GM21390 (cell line): ENCODE data around the gene VSTM2A.
"Not testable (repeated sequence)": the region's sequence is repeated elsewhere in the genome, so short reads cannot be mapped to it uniquely, and the experiment has no call there.

ENCODE experiments used
- ATAC-seq: cut with Tn5 transposase; IDR thresholded peaks from one replicate; pipeline ENCODE4 v1.9.1; 2021; ENCODE audit not compliant: unreplicated experiment

The VSTM2A gene, protein sequence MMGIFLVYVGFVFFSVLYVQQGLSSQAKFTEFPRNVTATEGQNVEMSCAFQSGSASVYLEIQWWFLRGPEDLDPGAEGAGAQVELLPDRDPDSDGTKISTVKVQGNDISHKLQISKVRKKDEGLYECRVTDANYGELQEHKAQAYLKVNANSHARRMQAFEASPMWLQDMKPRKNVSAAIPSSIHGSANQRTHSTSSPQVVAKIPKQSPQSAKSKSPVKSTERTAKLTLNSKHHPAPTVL

DNA sequence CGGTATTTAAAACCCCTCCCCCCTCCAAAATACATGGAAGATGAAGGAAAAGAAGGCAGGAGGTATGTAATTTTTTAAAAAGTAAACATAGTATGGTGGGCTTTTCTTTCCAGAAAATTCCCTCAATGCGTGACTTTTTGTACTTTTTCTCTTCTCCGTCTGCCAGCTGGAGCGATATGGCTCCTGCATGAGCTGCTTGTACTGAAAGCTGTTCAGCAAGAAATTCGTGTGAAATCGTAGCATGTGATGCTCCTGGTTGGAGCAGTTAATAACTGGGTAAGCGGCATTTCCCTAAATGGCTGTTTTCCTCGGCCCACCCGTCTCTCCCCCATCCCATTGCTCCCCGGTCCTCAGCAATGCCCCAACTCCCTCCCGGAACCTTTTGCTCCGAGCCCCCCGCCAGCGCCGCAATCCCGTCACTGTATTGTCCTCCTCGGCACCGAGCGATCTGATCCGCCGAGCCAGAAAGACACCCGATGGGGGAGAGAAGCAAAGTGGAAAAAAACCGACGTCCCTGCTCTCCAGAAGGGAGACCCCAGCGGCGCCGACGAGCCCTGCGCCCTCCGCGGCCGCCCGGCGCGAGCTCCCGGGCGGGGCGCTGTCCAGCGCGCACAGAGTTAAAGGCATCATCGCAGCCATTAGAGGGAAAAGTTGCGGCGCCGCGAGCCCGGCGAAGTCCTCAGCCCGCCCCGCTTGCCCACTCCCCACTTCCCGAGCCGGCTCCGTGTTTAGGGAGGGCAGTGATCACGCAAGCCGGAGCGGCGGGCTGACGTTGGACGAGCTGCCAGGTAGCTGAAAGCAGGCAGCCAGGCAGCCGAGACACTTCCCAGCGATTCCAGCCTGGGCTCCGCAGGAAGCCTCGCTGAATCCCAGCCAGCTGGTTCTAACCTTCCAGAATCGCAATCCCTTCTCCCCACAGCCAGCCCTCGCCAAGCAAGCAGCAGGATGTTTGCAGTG is at the start of gene VSTM2A:
TSS of gene VSTM2A (plus strand) at position 707 of the 957 bp plus-strand sequence. CDS start 356 bp downstream, outside the sequence.
- ATAC-seq = no peak

DNA sequence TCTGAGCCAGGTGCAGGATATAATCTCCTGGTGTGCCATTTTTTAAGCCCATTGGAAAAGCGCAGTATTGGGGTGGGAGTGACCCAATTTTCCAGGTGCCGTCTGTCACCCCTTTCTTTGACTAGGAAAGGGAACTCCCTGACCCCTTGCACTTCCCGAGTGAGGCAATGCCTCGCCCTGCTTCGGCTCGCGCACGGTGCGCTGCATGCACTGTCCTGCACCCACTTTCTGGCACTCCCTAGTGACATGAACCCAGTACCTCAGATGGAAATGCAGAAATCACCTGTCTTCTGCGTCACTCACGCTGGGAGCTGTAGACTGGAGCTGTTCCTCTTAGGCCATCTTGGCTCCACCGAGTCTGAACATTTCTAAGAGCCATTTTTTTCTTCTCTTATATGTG is 37.6 kb upstream of the VSTM2A start:
- ATAC-seq = not testable (repeated sequence)

DNA sequence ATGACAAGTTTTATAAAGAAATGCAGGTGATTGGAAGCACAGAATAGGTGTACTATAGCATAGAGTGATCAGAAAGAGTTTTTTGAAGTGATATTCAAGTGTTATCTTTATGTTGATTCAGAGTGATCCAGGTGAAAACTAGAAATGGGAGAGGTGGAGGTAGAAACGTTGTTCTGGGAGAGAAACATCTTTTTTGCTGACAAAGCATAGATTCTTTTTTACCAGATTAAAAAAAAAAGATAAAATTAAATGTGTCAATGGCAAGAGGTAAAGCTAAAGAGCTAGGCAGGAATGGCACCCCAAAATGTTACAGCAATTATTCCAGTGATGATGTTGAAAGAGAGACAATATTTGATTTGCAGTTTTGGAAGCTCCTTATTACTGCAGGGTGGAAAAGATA is 12.6 kb upstream of the VSTM2A start:
- no peak for ATAC-seq

DNA sequence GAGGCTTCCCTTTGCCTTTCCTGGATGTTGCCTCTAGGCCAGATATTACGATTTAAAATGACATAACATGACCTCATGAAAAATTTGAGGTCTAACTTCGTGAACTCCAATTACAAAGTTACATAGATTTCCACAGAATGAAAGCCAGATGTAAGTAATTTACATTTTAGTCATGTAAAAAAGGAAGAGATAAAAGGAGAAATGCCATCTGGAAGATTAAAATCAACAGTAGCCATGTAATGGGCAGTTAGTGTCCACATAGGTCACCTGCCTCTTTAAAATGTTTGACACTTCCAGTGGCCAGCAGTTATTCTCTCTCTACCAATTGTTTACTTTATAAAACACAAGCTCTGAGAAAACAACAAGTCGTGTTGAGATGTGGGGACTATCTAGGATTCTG is 4.1 kb upstream of the VSTM2A start:
- no peak for ATAC-seq

DNA sequence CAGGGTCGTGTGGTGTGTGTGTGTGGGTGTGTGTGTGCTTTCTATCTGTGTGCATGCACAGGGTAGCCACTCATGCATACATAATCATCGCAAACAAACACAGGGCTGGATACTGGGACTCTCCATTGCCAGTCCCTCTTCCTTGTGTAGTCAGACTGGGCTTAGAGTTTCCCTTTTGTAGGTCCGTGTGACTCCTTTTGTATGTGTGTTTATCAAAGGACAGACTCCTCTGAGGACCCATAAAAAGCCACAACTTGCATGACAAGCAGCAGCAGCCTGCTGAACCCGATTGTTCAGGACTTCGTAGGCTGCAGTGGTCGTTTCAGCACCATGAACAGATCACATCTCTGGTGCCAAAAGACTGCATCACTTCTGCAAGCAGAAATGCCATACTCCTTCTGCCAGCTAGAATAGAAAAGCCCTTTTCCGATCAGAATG is 895 bp downstream of the VSTM2A start:
- no peak for ATAC-seq

DNA sequence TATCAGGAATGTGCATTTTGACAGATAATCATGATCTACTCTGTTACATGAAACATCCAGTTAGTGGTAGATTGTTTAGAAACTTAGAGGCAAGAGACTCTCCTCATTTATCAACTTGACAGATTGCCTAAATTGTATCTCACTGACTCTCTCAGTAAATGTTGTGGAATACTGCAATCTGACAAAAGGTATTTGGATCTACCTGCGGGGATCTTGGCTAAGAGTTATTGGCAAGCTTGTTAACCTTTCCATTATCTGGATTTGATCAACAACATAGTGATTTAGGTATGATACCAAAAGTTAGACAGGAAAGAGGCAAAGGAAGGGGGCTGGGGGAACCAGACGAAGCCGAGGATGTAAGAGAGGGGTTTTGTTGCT is 2.0 kb downstream of the VSTM2A start:
- ATAC-seq = no peak

DNA sequence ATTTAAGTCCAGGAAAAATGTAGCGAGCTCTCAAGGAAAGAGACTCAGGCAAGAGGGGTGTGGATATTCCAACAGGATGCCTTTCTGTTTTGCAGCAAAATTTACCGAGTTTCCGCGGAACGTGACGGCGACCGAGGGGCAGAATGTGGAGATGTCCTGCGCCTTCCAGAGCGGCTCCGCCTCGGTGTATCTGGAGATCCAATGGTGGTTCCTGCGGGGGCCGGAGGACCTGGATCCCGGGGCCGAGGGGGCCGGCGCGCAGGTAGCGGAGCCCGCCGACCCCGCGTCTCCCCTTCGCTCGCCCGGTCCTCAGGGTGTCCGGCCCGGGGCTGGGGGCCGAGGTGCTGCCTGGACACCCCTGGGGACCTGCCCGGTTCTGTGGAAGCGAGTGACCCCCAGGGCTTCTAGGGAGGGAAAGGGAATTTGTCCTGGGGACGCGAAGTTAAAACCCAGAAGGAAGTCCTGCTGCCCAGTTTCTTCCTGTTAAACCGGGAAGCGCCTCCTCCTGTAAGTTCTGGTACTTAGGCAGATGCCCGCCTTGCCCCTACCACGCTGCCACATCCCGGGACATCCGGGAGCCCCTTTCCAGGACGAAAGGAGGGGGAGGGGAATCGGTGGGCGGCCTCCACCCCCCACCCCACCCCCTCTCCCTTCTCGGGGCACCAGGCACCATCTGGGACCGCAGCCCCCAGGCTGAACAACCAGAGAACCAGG is 2.5 kb downstream of the VSTM2A start:
- ATAC-seq = no peak

DNA sequence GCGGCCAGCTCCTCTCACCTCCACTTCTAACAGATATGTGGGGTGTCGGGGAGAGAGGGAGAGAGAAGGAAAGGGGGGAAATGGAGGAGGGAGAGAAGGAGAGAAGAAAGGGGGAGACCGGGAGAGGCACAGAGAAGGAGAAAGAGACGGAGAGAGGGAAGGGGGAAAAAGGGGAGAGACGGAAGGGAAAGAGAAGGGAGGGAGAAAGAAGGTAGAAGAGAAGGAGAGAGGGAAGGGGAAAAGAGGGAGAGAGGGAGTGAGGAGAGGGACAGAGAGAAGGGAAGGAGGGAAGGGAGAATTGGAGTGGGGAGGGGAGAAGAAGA is 3.0 kb downstream of the VSTM2A start:
- no peak for ATAC-seq

DNA sequence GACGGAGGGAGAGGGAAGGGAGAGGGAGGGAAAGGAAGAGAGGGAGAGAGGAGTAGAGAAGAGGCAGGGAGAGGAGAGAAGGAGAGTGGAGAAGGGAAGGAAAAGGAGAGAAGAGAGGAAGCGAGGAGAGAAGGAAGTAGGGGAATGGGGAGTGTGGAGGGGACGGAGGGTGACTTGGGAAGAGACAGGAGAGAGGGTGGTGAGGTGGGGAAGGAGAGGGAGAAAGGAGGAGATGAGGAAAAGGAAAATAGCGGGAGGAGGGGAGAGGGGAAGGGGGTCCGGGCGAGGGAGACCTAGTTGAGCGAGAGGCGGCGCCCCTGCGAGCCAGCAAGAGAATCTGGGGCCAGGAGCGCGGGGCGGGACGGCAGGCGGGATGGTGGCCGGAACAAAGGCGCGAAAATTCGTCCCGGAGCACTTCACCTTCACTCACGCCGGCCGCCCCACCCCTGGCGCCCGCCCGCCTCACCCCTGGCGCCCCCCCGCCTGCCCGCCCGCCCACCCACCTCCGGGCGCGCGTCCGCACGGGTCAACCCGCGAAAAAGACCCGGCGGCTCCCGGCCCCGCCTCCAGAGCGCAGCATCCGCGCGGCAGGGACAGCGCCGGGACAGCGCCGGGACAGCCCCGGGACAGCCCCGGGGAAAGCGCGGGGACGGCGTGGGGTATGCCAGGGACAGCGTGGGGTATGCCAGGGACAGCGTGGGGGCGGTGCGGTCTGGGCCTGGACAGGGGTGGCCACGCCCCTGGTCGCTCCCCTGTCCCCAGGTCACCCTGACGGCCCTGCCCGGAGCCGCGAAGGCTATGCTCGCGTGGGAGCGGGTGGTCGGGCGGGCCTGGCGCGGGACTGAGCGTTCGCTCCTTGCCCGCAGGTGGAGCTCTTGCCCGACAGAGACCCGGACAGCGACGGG is 4.2 kb downstream of the VSTM2A start:
- ATAC-seq = no peak

DNA sequence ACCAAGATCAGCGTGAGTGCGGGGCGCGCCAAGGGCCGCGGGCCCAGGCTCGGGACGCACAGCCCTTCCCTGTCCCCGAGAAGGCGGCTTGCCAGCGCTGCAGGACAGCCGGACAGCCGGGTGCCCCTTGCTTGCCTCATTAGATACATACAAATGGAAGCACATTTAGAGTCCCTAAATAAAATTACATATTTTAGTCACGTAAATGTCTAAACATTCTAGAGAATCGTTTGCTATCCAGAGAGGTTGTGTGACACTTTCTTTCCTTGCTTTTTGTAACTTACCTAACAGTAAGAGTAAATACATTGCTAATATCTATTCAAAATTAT is 4.8 kb downstream of the VSTM2A start:
- no peak for ATAC-seq

DNA sequence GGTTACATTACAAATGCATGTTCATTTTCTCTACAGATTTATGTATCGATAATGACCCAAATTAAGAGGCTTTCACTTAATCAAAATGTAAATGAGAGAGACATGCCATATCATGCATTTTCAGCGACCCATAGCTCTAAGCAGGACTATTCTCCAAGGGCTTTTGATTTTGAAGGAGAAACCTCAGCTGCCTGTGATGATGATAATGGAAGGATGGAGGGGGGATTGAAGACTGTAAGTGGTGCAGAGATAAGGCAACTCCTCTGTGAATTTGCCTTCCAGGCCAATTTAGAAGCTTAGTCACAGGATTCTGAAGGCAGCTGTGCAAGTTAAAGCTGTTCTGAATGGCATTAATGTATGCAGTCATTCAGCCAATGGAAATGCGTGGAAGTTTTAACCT is 8.3 kb downstream of the VSTM2A start:
- no peak for ATAC-seq

DNA sequence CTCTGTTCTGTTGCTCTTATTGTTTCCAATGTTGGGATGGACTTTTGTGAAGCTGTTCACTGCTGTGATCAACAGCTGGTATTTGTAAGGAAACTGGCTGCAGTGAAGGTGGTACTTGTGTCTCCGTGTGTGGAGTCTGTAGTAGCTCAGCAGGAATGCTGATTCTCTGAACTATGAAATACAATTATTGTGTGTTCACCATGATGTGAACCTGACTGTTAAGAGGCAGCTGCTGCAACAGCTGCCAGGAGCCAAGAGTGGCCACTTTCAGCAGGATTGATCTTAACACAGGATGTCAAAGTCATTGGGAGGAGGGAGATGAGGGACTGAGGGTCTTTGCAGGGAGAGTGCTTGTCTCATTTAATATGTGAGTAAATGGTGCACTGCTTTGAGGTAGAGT is 13.9 kb downstream of the VSTM2A start:
- no peak for ATAC-seq

DNA sequence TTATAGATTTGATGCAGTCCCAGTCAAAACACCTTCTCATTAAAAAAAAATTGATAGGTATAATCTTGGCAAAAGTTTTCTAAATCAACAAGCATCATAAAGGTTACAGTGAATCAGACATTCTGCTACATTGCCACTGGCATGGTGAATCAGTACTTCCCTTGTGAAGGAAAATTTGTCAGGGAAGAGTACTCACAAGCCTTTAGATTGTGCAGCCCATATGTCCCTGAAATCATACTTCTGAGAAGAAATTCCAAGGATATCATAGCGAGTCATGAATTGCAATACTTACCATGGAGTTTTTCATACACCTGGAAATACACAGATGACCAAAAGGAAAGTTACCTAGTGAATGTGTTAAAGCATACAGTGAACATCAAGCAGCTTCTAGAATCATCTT is 17.2 kb downstream of the VSTM2A start:
- ATAC-seq = no peak

DNA sequence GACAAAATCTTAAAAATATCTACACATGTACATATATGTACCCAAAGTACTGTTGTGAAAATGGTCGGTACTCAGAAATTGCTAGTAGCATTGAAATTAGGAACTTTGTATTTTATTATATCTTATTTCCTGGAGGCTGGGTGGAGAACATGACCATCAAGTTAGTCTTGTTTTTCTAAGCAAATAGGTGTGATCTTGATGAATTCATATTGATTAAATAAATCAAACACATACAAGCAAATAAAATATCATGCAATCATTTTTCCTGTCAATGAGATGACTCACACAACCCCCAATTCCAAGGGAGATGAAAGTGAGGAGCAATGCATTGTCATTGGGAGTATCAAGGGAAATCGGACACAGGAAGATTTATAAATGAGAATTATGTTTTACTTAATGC is 18.0 kb downstream of the VSTM2A start:
- ATAC-seq = no peak

DNA sequence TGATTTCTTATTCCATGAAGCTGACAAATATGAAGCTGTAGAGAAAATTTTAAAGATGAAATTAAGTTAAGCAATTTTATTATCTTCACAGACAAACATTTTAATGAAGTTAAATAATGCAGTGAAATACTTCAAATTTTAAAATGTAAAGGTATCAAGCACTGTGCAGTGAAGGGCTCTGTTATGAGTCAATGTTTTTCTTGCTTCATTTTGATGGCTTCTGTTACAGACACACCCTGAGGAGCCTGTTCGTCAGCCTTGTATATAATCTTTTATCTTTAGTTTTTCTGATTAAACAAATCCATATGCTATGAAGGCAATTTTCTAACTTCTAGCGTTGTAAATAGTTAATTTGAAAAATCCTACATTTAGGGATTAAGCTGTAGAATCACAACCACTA is 18.5 kb downstream of the VSTM2A start:
- no peak for ATAC-seq

DNA sequence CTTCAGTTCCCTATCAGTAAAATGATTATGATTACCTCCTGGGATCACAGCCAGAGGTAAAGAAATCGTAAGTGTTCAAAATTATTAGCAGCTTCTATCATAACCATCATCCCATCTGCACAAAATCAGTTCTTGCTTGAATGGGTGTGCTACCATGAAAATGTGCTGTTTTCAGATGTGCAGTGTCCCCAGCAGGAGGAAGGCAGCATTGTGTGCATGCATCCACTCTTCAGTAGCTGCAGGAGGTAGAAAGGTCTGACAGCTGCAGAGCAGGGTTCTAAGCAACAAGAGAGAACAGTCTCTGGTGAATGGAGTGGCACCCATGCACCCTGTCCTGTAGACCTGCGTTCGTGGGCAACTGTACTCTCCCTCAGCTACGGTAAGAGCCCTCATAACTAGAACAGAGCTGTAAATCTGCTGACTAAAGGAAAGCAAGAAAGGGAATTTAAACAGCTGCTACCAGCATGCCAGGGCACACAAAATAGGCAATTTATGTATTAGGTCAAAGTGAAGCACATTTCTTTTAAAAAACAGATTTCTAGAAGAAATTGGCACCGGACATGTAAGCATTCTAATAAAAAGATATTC is 21.2 kb downstream of the VSTM2A start:
- ATAC-seq = no peak

DNA sequence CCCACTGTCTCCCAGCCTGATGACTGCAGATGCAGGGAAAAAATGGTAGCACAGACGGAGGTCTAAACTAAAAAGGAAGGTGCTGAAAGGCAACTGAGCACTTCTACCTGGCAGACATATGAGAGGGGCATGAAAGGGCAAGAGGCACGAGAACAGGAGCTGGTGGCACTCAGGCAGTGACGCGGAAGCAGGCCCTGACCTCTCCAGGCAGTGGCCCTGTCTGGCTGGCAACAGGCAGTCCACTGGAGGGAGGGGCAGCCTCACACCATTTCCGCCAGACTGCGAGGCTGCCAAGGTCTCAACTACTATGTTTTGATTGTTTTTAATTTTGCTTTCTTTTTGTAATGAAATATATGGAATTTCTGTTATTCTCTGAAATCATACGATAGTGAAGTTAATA is 23.3 kb downstream of the VSTM2A start:
- ATAC-seq = no peak

DNA sequence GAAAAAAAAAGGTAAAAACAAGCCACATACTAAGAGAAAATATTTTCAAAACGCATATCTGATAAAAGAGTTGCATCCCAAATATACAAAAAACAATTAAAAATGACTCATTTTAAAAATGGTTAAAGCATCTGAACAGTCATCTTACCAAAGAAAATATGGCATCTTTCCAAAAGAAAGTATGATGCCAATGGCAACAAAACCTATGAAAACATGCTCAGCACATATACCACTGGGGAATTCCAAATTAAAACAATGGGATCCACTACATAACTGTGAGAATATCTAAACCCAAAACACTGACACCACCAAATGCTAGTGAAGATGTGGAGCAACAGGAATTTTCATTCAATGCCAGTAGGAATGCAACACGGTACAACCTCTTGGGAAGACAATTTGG is 39.3 kb downstream of the VSTM2A start:
- no peak for ATAC-seq

DNA sequence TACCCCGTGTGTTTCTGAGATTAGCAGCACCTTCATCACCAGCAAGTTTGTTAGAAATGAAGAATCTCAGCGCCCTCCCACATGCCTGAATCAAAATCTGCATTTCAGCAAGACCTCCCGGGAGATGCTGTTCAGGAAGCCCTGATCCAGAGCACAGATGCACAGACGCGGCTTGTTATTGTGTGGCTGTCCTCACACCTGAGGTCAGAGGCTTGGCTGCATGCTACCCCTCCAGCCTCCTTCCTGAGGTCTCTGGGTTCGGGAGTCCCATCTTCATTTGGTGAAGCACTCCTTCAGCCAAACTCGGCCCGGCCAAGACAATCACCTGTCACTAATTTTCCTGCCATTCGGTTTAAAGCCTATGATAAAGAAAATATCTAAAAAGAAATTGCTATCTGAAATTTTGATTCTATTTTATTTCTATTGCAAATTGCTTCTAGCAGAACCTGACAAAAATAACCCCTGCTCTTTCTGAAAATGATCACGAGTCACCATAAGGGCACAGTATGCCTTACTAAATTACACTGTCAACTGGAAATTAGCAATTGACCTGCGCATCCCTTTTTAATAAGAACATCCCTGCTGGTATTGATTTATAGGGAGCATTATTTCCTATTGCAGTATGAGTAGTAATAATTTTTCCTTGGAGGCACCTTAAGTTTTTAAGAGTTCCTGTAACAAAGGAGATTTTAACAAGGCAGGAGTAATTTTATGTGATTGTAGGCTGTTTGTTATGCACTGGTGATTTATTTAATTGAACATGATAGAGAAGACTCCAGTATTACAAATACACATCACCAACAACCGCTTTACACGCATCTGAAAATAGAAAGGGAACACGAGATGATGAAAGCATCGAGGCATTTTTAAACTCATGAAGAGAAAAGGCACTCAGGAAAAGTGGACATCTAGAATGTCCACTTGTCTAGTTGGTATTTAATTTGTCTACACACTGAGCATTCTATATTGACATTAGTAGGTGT is 49.5 kb downstream of the VSTM2A start:
- no peak for ATAC-seq
